ENCODE measurements around the gene TAF1D.

DNA sequence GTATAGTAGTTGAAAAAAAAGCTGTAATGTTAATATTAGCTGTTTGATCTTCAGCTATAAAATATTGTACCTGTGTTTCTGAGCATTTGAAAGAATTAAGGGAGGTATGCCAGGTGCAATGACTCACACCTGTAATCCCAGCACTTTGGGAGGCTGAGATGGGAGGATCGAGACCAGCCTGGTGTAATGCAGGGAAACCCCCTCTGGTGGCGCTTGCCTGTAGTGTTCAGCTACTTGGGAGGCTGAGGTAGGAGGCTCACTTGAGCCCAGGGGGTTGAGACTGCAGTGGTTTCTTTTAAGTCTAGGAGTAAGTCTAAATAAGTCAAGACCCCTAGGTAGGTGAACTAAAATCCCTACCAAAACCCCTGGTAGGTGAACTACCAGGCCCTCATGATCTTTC is 37.1 kb downstream of the TAF1D start:
- TF ChIP-seq, protein P1, sequence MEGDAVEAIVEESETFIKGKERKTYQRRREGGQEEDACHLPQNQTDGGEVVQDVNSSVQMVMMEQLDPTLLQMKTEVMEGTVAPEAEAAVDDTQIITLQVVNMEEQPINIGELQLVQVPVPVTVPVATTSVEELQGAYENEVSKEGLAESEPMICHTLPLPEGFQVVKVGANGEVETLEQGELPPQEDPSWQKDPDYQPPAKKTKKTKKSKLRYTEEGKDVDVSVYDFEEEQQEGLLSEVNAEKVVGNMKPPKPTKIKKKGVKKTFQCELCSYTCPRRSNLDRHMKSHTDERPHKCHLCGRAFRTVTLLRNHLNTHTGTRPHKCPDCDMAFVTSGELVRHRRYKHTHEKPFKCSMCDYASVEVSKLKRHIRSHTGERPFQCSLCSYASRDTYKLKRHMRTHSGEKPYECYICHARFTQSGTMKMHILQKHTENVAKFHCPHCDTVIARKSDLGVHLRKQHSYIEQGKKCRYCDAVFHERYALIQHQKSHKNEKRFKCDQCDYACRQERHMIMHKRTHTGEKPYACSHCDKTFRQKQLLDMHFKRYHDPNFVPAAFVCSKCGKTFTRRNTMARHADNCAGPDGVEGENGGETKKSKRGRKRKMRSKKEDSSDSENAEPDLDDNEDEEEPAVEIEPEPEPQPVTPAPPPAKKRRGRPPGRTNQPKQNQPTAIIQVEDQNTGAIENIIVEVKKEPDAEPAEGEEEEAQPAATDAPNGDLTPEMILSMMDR (IDR thresholded peaks at IDR 0.05; ENCODE audit: poor library complexity, severe bottlenecking), result no peak
- TF ChIP-seq EZH2 (IDR thresholded peaks at IDR 0.05; ENCODE audit: borderline replicate concordance, insufficient read depth, low read length, poor library complexity, severe bottlenecking) (no peak), TAF1 (IDR thresholded peaks at IDR 0.05; ENCODE audit: low read depth) (no peak), POLR2AphosphoS5 (IDR thresholded peaks at IDR 0.05) (no peak), EP300 (conservative IDR thresholded peaks at IDR 0.05; ENCODE audit: poor library complexity, severe bottlenecking) (no peak), SMC3 (conservative IDR thresholded peaks at IDR 0.05; ENCODE audit: poor library complexity) (no peak)
- TF ChIP-seq, protein P2, sequence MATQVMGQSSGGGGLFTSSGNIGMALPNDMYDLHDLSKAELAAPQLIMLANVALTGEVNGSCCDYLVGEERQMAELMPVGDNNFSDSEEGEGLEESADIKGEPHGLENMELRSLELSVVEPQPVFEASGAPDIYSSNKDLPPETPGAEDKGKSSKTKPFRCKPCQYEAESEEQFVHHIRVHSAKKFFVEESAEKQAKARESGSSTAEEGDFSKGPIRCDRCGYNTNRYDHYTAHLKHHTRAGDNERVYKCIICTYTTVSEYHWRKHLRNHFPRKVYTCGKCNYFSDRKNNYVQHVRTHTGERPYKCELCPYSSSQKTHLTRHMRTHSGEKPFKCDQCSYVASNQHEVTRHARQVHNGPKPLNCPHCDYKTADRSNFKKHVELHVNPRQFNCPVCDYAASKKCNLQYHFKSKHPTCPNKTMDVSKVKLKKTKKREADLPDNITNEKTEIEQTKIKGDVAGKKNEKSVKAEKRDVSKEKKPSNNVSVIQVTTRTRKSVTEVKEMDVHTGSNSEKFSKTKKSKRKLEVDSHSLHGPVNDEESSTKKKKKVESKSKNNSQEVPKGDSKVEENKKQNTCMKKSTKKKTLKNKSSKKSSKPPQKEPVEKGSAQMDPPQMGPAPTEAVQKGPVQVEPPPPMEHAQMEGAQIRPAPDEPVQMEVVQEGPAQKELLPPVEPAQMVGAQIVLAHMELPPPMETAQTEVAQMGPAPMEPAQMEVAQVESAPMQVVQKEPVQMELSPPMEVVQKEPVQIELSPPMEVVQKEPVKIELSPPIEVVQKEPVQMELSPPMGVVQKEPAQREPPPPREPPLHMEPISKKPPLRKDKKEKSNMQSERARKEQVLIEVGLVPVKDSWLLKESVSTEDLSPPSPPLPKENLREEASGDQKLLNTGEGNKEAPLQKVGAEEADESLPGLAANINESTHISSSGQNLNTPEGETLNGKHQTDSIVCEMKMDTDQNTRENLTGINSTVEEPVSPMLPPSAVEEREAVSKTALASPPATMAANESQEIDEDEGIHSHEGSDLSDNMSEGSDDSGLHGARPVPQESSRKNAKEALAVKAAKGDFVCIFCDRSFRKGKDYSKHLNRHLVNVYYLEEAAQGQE (IDR thresholded peaks at IDR 0.05; ENCODE audit: borderline replicate concordance), result no peak
